Measurements from ENCODE around the gene SRRT.
A peak's percentile ranks its signal among the peaks of the same experiment; 100 is the strongest.

Gene SRRT, protein sequence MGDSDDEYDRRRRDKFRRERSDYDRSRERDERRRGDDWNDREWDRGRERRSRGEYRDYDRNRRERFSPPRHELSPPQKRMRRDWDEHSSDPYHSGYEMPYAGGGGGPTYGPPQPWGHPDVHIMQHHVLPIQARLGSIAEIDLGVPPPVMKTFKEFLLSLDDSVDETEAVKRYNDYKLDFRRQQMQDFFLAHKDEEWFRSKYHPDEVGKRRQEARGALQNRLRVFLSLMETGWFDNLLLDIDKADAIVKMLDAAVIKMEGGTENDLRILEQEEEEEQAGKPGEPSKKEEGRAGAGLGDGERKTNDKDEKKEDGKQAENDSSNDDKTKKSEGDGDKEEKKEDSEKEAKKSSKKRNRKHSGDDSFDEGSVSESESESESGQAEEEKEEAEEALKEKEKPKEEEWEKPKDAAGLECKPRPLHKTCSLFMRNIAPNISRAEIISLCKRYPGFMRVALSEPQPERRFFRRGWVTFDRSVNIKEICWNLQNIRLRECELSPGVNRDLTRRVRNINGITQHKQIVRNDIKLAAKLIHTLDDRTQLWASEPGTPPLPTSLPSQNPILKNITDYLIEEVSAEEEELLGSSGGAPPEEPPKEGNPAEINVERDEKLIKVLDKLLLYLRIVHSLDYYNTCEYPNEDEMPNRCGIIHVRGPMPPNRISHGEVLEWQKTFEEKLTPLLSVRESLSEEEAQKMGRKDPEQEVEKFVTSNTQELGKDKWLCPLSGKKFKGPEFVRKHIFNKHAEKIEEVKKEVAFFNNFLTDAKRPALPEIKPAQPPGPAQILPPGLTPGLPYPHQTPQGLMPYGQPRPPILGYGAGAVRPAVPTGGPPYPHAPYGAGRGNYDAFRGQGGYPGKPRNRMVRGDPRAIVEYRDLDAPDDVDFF

DNA sequence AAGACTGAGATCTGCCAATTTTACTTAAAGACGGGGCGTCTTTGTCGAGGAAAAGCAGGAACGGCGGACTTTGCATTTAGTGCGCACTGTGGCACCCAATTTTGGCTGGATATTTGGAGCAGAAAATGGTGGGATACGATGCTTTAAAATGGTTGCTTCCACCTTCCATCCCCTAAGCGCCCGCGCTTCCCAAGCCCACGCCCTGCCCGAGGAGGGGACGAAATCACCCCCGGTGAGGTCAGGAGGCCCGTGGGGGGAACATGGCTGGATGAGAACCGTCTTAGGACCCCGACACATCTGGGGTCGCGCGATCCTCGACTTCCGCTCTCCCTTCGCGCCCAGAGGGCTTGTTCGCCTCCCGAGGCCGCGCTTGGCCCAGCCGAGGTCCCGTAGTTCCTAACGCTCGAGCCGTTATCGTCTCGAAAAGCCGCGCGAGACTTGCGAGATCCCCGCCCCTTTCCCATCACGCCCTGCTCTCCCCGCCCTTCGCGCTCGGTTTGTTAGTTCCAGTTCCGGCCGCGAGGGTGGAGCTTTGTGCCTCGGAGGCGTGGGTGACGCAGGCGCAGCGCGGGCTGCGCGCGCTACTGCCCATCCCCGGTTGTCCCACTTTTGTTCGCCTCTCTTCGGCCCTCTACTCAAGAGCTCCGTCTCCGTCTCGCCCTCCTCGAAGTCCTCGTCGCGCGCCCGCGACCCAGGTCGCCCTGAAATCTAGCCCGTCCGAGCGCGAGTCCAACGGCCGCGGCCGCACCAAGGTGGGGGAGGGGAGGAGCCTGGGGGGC is at the start of gene SRRT:
Gene SRRT, plus strand, starts transcription at position 527 of the 779 bp plus-strand sequence. CDS start 488 bp downstream, outside the sequence.
- peak; percentile 83 to 98 (median 96) for DNase-seq

DNA sequence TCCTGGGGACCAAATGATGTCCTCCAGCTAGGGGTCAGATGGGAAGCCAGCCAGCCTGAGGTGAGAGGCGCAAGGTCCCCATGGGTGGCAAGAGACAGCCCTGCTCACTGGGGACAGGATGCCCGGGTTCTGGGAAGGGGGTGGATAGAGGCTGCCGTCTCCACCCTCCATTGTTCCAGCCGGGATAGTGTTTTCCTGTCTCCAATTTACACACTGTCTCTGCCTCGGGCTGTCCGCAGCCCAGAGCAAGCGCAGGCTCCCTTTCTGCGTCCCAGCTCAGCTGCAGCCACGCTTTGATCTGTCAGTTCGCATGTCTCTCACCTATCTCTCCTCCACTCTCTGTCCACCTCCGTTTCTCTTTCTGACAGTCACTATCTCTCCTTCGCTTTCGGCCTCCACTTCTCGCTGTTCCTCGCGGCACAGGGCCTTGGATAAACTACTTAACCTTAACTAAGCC is 49.7 kb upstream of the SRRT start:
- DNase-seq, result no peak

DNA sequence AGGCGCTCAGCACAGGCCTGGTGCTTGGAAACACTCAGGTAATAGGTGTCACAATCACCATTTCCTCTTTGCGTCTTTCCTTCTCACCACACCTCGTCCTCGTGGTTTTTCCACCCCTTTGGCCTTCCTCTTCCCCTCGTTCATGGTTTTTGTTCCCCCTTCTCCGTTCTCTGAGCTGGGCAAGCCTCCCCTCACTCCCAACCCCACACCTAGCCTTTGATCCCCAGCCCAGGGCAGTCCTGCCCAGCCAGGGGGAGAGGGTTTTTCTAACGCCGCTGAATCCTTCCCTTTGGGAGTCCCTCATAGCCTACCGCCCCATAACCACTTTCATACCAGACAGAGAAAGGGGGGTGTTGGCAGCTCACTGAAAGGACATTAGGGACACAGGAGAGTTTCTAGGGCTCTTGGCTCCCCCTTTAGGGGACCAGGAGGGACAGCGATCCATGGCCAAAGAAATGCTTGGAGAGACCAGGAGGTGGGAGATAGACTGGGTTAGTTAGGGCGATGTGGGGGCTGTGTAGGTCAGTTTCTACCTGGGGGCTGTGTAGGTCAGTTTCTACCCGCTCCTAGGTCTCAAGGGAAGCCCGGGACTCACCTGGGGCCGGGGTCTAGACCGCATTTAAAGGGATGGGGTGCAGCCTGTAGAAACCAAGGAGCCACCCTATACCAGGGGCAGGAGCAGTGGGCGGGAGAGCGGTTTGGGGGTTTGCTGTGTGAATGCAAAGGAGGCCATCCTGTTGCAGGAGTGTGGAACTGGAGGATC is 49.0 kb upstream of the SRRT start:
- no peak for DNase-seq

DNA sequence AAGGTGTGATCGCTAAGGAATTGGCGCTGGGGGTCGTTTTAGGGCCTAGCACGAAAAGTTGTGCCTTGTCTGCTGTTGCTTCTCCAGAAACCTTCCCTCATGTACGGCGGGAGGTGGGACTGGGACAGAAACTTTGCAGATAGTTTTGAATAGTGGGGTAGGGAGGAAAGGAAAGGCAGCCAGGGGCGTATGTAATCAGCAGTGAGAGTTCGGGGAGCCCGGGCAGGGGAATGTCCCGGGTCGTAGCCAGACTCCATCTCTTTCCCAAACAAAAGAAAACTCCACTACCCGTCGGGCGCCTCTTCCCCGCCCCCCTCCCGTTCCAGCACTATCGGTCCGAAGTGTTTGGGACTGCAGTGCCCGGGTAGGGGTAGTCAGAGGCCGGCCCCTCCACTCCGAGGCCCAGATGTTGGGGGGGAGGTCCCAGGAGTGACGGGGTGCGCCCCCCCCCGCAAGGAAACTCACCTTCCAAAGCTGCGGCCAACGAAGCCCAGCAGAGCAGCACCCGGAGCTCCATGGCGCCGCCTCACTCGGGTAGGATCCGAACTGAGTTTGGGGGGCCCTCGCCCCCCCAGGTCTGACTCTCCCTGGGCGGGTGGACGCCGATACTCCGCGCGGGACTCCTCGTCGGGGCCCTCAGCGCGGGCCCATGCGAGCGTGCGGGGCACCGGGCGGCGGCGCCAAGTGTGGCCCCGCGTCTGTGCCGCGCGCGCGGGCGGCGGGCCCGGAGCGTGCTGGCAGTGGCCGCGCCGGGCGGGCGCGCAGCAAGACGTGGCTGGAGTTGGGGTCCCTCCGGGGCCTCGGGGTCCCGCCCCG is 48.2 kb upstream of the SRRT start:
- no peak for DNase-seq

DNA sequence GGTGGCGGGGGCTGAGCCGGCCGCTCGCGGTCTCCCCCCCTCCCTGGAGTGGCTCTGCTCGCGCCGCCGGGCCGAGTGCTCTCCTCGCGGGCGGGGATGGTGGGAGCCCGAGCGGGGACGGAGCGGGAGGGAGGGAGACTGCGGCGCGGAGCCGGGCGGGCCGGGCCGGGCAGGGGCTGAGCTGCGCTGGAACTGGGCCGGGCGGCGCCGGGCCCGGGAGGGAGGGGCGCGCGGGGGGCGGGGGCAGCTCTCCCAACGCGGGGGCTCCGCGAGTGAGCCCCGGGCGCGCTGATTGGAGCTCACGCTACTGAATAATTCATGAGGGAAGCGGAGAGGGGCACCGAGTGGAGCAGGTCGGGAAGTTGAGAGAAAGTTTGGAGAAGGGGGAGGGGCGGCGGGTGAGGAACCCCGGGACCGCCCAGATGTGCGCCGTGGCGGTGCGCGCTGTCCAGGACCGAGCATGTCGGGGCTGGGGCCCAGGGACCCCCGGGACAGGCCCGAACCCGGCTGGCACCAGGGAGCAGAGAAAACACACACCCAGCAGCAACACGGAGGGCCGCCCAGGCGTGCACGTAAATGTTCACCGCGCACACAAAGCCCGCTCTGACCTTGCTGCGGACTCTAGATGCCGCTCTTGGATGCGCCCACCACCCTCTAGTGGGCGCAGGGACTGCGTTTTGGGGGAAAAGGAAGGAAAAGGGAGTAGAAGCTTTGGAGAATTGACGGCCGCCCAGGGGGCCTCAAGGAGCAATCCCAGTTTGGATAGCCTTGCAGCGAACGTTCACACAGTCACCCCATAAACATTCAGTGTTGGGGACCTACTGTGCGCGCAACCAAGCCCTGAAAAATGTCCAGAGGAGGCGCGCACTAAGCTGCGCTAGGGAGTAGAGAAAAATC is 47.3 kb upstream of the SRRT start, which contains the start of gene EPHB4:
Gene EPHB4, minus strand, starts transcription at position 194 of the 897 bp plus-strand sequence. CDS start 493 bp downstream, outside the sequence.
- peak in 3 of 14 donors; percentile 5 to 51 (median 21) for DNase-seq

DNA sequence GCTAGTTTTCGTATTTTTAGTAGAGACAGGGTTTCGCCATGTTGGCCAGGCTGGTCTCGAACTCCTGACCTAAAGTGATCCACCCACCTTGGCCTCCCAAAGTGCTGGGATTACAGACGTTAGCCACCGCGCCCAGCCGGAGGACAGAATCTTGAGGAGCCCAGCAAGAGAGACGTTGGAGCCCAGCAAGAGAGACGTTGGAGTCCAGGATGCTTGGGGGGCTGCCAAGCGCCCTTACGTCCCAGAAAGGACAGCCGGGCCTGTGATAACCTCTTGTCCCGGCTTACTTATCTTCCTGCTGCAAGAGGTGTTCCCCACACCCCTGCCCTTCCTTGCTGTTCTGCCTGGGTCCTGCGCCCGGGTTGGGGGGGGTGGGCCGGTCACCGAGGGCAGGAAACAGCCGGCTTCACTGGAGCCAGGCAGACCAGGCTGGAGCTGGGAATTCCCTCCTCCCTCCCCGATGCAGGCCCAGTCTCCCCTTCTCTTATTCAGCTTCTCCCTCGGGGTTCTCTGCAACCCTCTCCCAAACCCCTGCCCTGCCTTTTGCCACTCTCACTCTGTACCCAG is 45.7 kb upstream of the SRRT start:
- DNase-seq, result no peak

DNA sequence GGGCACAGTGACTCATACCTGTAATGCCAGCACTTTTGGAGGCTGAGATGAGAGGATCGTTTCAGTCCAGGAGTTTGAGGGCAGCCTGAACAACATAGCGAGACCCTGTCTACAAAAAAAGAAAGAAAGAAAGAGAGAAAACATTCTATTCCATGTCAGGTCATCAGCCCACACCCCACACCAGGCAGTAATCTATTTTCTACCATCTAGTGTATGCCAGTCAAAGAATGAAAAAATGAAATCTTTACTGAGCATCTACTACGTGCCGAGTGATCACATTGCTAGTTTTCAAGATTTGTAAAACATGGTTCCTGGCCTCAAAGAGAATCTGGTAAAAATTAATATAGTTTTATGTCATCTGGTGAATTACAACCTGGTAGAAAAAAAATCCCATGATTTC is 44.5 kb upstream of the SRRT start:
- no peak for DNase-seq

DNA sequence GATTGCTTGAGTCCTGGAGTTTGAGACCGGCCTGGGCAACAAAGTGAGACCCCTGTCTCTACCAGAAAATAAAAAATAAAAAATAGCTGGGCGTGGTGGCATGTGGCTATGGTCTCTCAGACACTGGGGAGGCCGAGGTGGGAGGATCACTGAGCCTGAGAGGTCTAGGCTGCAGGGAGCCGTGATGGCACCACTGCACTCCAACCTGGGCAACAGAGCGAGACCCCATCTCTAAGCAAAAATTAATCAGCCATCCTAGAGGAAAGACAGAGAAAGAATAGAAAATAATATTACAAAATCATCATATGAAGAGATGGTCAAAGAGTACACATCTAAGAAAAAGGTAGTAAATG is 42.6 kb upstream of the SRRT start:
- DNase-seq, result no peak

DNA sequence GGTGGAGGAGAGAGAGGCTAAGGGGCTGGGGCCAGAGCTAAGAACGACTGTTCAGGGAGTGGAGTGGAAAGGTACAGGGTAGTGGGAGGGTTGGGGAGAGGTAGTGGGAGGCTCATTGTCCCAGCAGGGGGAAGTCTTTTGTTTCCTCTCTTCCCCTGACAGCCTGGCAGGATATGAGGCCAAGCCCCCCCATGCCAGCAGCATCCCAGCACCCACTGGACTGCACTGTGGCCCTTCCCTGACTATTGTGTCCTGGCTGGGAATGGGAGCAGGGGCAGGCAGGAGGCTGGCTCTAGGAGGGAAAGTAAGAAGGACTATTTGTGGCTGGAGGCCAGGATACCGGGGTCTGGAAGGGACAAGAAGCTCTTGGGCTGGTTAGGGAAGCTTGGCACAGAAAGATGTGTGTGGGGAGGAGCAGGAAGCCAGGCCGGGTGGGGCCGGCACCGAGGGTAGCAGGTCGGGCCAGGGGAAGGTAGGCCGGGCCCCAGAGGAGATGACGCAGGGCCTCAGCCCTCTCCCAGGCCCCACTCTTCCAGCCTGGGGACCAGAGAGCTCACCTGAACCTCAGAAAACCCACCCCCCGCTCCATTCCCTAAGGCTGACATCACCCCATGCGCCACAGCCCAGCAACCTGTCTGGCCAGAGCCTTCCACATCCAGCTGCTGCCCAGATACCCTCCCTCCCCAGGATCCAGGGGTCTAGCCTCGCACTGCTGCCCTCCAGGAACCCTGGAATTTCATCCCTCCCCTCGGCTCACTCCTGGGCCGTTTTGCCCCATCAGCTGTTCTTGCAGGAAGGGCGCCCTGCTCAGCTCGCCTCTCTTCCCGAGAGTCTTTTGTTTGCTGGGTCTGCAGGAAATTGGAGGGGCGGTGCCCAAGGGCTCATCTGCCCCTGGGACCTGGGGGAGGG is 38.7 kb upstream of the SRRT start:
- peak in 1 of 14 donors; percentile 3 for DNase-seq

DNA sequence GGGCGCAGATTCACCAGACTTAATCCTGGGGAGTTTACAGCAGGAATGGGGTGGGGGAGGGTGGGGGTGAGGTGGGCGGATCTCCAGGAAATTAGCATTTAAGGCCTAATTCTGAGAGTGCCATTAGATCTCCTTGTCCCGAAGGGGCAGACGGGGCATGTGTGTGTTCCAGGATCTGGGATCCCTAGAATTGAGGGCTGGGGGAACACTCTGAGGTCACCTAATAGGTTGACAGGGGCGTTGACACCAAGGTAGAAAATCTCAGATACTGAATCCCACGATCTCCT is 38.1 kb upstream of the SRRT start:
- no peak for DNase-seq

DNA sequence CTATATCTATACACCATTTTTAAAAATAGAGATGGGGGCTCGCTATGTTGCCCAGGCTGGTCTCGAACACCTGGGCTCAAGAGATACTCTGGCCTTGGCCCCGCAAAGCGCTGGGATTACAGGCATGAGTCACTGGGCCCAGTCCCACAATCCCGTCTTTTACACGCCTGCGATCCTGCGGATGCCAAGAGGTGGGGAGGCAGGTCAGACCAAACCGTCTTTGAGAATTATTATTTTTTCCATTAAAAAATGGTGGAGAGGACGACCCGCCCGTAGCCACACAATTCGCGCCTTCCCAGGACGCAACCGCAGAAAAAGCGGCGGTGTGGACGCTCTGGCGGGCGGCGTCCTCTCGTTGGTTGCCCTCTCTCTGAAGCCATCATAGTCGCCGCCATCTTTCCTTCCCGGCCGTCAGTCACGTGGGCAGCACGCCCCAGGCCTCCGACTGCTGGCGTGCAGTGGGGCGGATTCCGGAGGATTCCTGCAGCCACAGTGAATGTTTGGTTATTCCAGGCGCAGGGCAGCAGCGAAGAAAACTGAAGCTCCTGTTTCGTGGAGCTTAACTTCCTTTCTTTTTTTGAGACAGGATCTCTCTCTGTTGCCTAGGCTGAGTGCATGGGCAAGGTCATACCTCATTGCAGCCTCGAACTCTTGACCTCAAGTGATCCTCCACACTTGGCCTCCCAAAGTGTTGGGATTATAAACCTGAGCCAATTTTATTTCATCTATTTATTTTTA is 37.6 kb upstream of the SRRT start:
- peak; percentile 65 to 89 (median 83) for DNase-seq

DNA sequence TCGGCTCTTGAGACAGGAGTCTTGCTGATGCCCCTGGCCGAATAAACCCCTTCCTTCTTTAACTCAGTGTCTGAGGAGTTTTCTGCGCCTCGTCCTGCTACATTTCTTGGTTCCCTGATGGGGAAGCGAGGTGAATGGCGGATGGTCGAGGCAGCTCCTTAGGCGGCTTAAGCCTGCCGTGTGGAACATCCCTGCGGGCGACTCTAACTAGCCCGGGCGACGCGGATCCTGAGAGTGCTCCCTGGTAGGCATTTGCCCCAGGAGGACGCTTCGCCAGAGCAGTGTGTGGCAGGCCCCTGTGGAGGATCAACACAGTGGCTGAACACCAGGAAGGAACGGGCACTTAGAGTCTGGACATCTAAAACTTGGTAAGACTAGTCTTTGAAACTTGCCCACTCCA is 35.5 kb upstream of the SRRT start:
- no peak for DNase-seq

DNA sequence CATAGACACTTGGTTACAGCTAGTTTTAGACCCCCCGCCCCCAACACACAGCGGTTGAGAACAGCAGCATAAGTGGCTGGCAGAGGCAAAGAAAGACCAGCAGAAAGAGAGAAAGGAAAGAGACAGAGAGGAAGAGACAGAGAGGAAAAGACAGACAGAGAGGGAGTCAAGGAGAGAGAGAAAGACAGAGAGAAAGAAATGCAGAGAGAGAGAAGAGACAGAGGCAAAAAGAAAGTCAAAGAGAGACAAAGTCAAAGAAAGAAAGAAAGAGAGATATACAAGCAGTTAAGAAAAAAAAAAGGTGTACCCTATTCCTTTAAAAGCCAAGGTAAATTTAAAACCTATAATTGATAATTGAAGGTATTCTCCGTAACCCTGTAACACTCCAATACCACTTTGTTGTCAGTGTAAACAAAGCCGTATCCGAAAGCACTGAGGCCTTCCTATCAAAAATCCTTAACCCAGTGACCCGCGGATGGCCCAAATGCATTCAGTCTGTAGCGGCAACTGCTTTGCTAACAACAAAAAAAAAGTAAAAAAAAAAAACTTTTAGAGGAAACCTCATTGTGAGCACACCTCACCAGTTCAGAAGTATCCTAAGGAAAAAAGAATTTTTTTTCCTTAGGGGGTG is 34.3 kb upstream of the SRRT start:
- no peak for DNase-seq

DNA sequence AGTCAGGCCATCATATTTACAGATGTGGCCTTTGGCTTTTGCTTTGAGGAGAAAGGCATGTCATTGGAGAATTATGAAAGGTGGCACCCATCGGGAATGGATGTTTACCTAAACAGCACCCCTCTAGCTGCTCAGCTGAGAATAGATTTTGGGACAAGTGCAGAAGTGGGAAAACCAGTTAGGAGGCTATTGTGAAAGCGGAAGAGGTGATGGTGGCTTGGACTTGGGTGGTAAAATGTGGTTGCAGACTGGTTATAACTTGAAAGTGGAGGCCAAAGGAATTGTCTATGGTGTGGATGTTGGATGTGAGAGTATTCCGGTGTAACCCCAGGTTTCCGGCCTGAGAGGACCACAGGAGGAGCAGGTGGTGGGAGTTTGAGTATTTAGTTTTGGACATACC is 27.5 kb upstream of the SRRT start:
- DNase-seq, result no peak

DNA sequence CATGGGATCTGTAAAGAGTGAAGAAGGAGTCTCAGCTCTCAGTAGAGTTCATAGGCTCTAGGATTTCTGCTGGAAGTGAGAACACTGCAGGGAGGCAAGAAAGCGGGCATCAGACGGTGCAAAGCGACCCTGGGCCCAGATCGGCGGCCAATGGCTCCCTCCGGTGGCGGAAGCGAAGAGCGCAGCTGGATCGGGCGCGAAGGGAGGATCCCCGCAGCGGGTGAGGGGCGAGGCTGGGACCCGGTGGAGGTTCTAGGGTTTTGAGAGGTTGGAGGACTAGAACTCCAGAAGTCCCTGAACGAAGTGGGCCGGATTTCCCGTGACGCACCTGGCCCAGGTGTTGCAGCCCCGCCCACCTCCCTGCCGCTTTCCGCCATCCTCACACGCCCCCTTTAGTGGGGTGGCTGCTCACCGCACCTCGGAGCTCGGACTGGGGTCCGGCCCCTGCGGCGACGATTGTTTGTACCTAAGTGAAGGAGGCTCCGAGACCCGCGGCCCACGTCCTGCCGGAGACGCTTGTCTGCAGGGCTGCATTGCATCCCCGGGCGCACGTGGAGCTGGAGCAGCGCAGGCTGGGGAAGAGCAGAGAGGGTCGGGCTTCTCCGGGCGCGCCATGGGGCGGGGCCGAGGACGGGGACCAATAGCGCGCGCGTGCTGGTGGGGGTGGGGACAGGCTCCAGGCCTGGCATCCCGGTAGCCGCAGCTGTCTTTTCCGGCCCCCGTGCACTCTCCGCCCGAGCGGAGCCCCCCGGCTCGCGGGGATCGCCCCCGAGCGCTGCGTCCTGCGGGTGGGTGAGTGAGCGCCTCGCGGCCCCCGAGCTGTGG is 22.6 kb upstream of the SRRT start, which contains the start of gene SLC12A9:
Gene SLC12A9, plus strand, starts transcription at position 666 of the 825 bp plus-strand sequence. CDS start 1,485 bp downstream, outside the sequence.
- peak in 13 of 14 donors; percentile 38 to 87 (median 80) for DNase-seq
